Endodermal cell (in vitro differentiated cells): Measurements from ENCODE around the gene MGAT4A. TPM values are rescaled to one million over a fixed set of nuclear protein-coding genes. Genes with fewer than 3 reads are reported as not detected.
A peak's percentile ranks its signal among the peaks of the same experiment; 100 is the strongest.

Experiments used
- DNase-seq: peaks from one replicate; pipeline ENCODE4 v3.0.0-alpha.2; 2017
- H3K27ac ChIP-seq: 2 replicates; pipeline ENCODE4 v1.5.1; 2013; ENCODE audit warnings: mild to moderate bottlenecking, low read depth, low read length, moderate library complexity
- H3K27me3 ChIP-seq: 2 replicates; pipeline ENCODE4 v1.6.1; 2013; ENCODE audit warnings: mild to moderate bottlenecking, low read length, moderate library complexity; ENCODE audit not compliant: insufficient read depth, control insufficient read depth, poor library complexity, severe bottlenecking
- H3K36me3 ChIP-seq: 2 replicates; pipeline ENCODE4 v1.7.0; 2013; ENCODE audit warnings: mild to moderate bottlenecking, low read length, moderate library complexity; ENCODE audit not compliant: control insufficient read depth, insufficient read depth
- H3K4me1 ChIP-seq: one replicate; pipeline ENCODE4 v1.7.0; 2013; ENCODE audit warnings: low read length; ENCODE audit not compliant: control insufficient read depth, insufficient read depth
- H3K4me3 ChIP-seq: 2 replicates; pipeline ENCODE4 v1.5.1; 2013; ENCODE audit warnings: mild to moderate bottlenecking, low read length, moderate library complexity
- H3K9ac ChIP-seq: 2 replicates; pipeline ENCODE4 v1.6.1; 2013; ENCODE audit warnings: mild to moderate bottlenecking, low read length, moderate library complexity; ENCODE audit not compliant: poor library complexity, severe bottlenecking; ENCODE audit errors: extremely low read depth
- H3K9me3 ChIP-seq: 2 replicates; pipeline ENCODE4 v1.6.1; 2013; ENCODE audit warnings: mild to moderate bottlenecking, low read length, moderate library complexity; ENCODE audit not compliant: control insufficient read depth
- H3K27ac Mint-ChIP-seq: 2 replicates; pipeline ENCODE4 v1.8.0; 2020; ENCODE audit warnings: mixed read lengths
- H3K27me3 Mint-ChIP-seq: 2 replicates; pipeline ENCODE4 v1.8.0; 2021; ENCODE audit warnings: mild to moderate bottlenecking, mixed read lengths; ENCODE audit not compliant: insufficient read depth
- H3K36me3 Mint-ChIP-seq: 2 replicates; pipeline ENCODE4 v1.8.0; 2020; ENCODE audit warnings: low read depth, mixed read lengths
- H3K4me1 Mint-ChIP-seq: 2 replicates; pipeline ENCODE4 v1.8.0; 2020; ENCODE audit warnings: mixed read lengths
- H3K4me3 Mint-ChIP-seq: 2 replicates; pipeline ENCODE4 v1.8.0; 2020; ENCODE audit warnings: mild to moderate bottlenecking, moderate library complexity, mixed read lengths
- H3K9me3 Mint-ChIP-seq: 2 replicates; pipeline ENCODE4 v1.8.0; 2020; ENCODE audit warnings: mild to moderate bottlenecking, mixed read lengths
- CTCF ChIP-seq: fragments of 200-600 bp; sonication (generic); conservative IDR thresholded peaks from 2 replicates; pipeline ENCODE4 v1.5.0; 2021; ENCODE audit warnings: antibody characterized with exemption, mild to moderate bottlenecking
- WGBS, 2 experiments: methylation state at CpG; one replicate each; pipeline versions ENCODE4 v1.1.5 to v1.1.7; 2013; ENCODE audit warnings: missing lambda C conversion rate in 2 of 2, mixed read lengths in 1 of 2; ENCODE audit not compliant: insufficient coverage in 1 of 2, insufficient read length in 1 of 2; 5-methylcytosine and 5-hydroxymethylcytosine counted together
- total RNA-seq, 2 donors: library from RNA; stranded (reverse); fragmentation: NEBNext Ultra II Directional in 1 of 2; extraction: Animal tissue kit (Norgen Biotek cat#: 25700) in 1 of 2; gene quantifications; 2 replicates in 1 of 2; 3 replicates in 1 of 2; pipeline ENCODE4 v1.2.1, GENCODE V29; 2021

Gene MGAT4A
- total RNA-seq, 2 donors from 2014 or later: 8.2 to 11.1 TPM

- 88 to 93% methylated on average over 6 to 9 of the region's 9 CpGs for WGBS, 2 experiments
- Histone ChIP-seq H3K36me3 (no peaks in the 10 kb centered on the region), H3K4me1 (no peaks in the 10 kb centered on the region), H3K27me3 (no peaks in the 10 kb centered on the region), H3K9me3 (no peaks in the 10 kb centered on the region), H3K27ac (no peak overlapping the region), H3K9ac (no peak overlapping the region), H3K4me3 (peak overlapping the region; percentile 21)
- no peaks in the 10 kb centered on the region for H3K9me3 Mint-ChIP-seq
- no peaks in the 10 kb centered on the region for H3K36me3 Mint-ChIP-seq
- no peak for DNase-seq
- no peak for TF ChIP-seq CTCF
- no peak overlapping the region for H3K27ac Mint-ChIP-seq
- H3K4me3 Mint-ChIP-seq: no peak overlapping the region
- H3K4me1 Mint-ChIP-seq: peaks cover 5% of the 10 kb centered on the region
- no peaks in the 10 kb centered on the region for H3K27me3 Mint-ChIP-seq
Observed at GRCh38 chr2:98704499-98705332, 26.2 kb downstream of the MGAT4A start.

- no peak overlapping the region for H3K4me3 ChIP-seq
- H3K27me3 ChIP-seq: no peaks in the 10 kb centered on the region
- Mint-ChIP-seq H3K27ac (no peak overlapping the region), H3K4me1 (peaks cover 5% of the 10 kb centered on the region), H3K27me3 (no peaks in the 10 kb centered on the region), H3K4me3 (no peak overlapping the region), H3K36me3 (no peaks in the 10 kb centered on the region), H3K9me3 (no peaks in the 10 kb centered on the region)
- WGBS, 2 experiments: 92 to 100% methylated on average over 4 to 5 of the region's 5 CpGs
- no peak overlapping the region for H3K27ac ChIP-seq
- H3K4me1 ChIP-seq: no peaks in the 10 kb centered on the region
- H3K9ac ChIP-seq: no peak overlapping the region
- TF ChIP-seq CTCF: no peak
- H3K9me3 ChIP-seq: no peaks in the 10 kb centered on the region
- H3K36me3 ChIP-seq: no peaks in the 10 kb centered on the region
- no peak for DNase-seq
Observed at GRCh38 chr2:98703738-98704137, 27.2 kb downstream of the MGAT4A start.

GRCh38 chr2:98702858-98703620 is 27.9 kb downstream of the MGAT4A start:
- H3K27ac Mint-ChIP-seq: no peak overlapping the region
- H3K4me3 Mint-ChIP-seq: no peak overlapping the region
- Histone ChIP-seq H3K27ac (no peak overlapping the region), H3K36me3 (no peaks in the 10 kb centered on the region), H3K4me3 (no peak overlapping the region), H3K27me3 (no peaks in the 10 kb centered on the region), H3K4me1 (no peaks in the 10 kb centered on the region), H3K9me3 (no peaks in the 10 kb centered on the region), H3K9ac (no peak overlapping the region)
- no peaks in the 10 kb centered on the region for H3K9me3 Mint-ChIP-seq
- peaks cover 2% of the 10 kb centered on the region for H3K27me3 Mint-ChIP-seq
- DNase-seq: no peak
- 89 to 92% methylated on average over 5 to 6 of the region's 6 CpGs for whole genome bisulfite sequencing, 2 experiments
- peaks cover 5% of the 10 kb centered on the region for H3K4me1 Mint-ChIP-seq
- no peaks in the 10 kb centered on the region for H3K36me3 Mint-ChIP-seq
- no peak for TF ChIP-seq CTCF
